K562 (cell line): Measurements from ENCODE around the gene NCAM2. TPM values are rescaled to one million over a fixed set of nuclear protein-coding genes. Genes with fewer than 3 reads are reported as not detected.

Experiments used
- ATAC-seq: fragments of 200-7000 bp; cut with Tn5 transposase; 3 replicates; pipeline ENCODE4 v1.9.1; 2020; ENCODE audit warnings: moderate library complexity
- BruUV-seq: library from RNA; stranded (reverse); fragments of 400-500 nt; replicated peaks from 2 replicates; lab custom pipeline; 2021; lab: Mats Ljungman, UMichigan
- CTCF ChIA-PET: fragments of 300-600 bp; formaldehyde crosslinking; extraction: SDS; loops from one replicate; lab custom pipeline; 2021; ENCODE audit warnings: low intra/inter-chr PET ratio; lab: Yijun Ruan, JAX
- POLR2A ChIA-PET: fragments of 300-600, 350-650 bp; sonication (Branson Sonifier 250); formaldehyde crosslinking; extraction: SDS; loops from one replicate; lab custom pipeline; 2021; ENCODE audit warnings: antibody characterized with exemption, inconsistent platforms; lab: Yijun Ruan, JAX
- DNase-seq, 4 experiments: peaks; one replicate each; pipeline versions ENCODE4 v3.0.0 to v3.0.0-alpha.2; 2011 to 2018; ENCODE audit warnings: low spot score in 3 of 4, mixed read lengths in 3 of 4; ENCODE audit errors: extremely low read depth in 1 of 4
- FAIRE-seq: peaks from 2 replicates; lab custom pipeline; 2011; peaks lifted over from hg19 to GRCh38; lab: Jason Lieb, UNC
- H2AFZ ChIP-seq: 2 replicates; pipeline ENCODE4 v1.6.0; 2011; ENCODE audit warnings: low read depth, low read length, control low read depth, inconsistent platforms
- H3K27ac ChIP-seq: fragments of 200-600 bp; 3 replicates; pipeline ENCODE4 v1.8.0; 2011; ENCODE audit warnings: low read depth, mild to moderate bottlenecking, control low read depth, inconsistent platforms, low read length, moderate library complexity, mixed read lengths; ENCODE audit errors: extremely low read depth
- H3K27me3 ChIP-seq, 2 experiments: fragments of 300-600 bp in 1 of 2; 2 replicates in 1 of 2; 3 replicates in 1 of 2; pipeline versions ENCODE4 v1.6.0 to v1.8.0; 2011; ENCODE audit warnings: inconsistent platforms in 2 of 2, low read length in 2 of 2, mild to moderate bottlenecking in 1 of 2, mixed read lengths in 1 of 2, moderate library complexity in 1 of 2; ENCODE audit not compliant: control insufficient read depth in 2 of 2, insufficient read depth in 2 of 2
- H3K36me3 ChIP-seq: fragments of 300-600 bp; 3 replicates; pipeline ENCODE4 v1.8.0; 2011; ENCODE audit warnings: mild to moderate bottlenecking, low read length, inconsistent platforms; ENCODE audit not compliant: control insufficient read depth, insufficient read depth
- H3K4me1 ChIP-seq, 2 experiments: fragments of 200-600 bp in 1 of 2; replicated peaks in 1 of 2; 2 replicates in 1 of 2; 3 replicates in 1 of 2; pipeline versions ENCODE4 v1.5.1 to v1.8.0; 2011; ENCODE audit warnings: inconsistent platforms in 2 of 2, low read length in 2 of 2, mild to moderate bottlenecking in 1 of 2, mixed read lengths in 1 of 2, moderate library complexity in 1 of 2; ENCODE audit not compliant: control insufficient read depth in 2 of 2, insufficient read depth in 2 of 2
- H3K4me2 ChIP-seq: 2 replicates; pipeline ENCODE4 v1.6.1; 2011; ENCODE audit warnings: low read length, control low read depth, inconsistent platforms, mixed read lengths; ENCODE audit not compliant: insufficient read depth
- H3K4me3 ChIP-seq: fragments of 200-600 bp; sonication (generic), shearing (Covaris generic); 2 replicates; pipeline ENCODE4 v1.5.1; 2016; ENCODE audit warnings: control low read depth, inconsistent platforms
- H3K79me2 ChIP-seq: fragments of 200-600 bp; 3 replicates; pipeline ENCODE4 v1.8.0; 2011; ENCODE audit warnings: low read length, inconsistent platforms; ENCODE audit not compliant: control insufficient read depth, insufficient read depth
- H3K9ac ChIP-seq, 2 experiments: 2 replicates each; pipeline versions ENCODE4 v1.6.0 to v1.6.1; 2011; ENCODE audit warnings: low read depth in 2 of 2, low read length in 2 of 2, control low read depth in 1 of 2, inconsistent platforms in 1 of 2, mild to moderate bottlenecking in 1 of 2, mixed read lengths in 1 of 2; ENCODE audit not compliant: insufficient read depth in 1 of 2
- H3K9me1 ChIP-seq: one replicate; pipeline ENCODE4 v1.6.0; 2011; ENCODE audit warnings: inconsistent platforms, mild to moderate bottlenecking, low read length, moderate library complexity; ENCODE audit not compliant: control insufficient read depth, insufficient read depth
- H3K9me3 ChIP-seq: replicated peaks from 2 replicates; pipeline ENCODE4 v1.5.1; 2011; ENCODE audit warnings: low read depth, low read length, inconsistent platforms; ENCODE audit not compliant: control insufficient read depth, insufficient read depth
- H4K20me1 ChIP-seq: replicated peaks from 2 replicates; pipeline ENCODE4 v1.6.1; 2011; ENCODE audit warnings: low read length, inconsistent platforms, mixed read lengths; ENCODE audit not compliant: control insufficient read depth, insufficient read depth
- MAFF ChIP-seq: IDR thresholded peaks from 2 replicates; pipeline ENCODE4 v1.6.1; 2012; ENCODE audit warnings: low read length, improper control_type of control experiment
- SREBF2 ChIP-seq: sonication (generic); formaldehyde crosslinking; IDR thresholded peaks from 2 replicates; pipeline ENCODE4 v1.4.0; 2020; ENCODE audit warnings: mild to moderate bottlenecking, missing genetic modification reagents
- ZBTB40 ChIP-seq, 2 experiments: fragments of 450-650 bp in 1 of 2; sonication (generic) in 1 of 2; formaldehyde crosslinking in 1 of 2; IDR thresholded peaks; 2 replicates each; pipeline versions ENCODE4 v1.7.1 to v1.9.0; 2016 to 2022; ENCODE audit warnings: inconsistent platforms in 1 of 2, mild to moderate bottlenecking in 1 of 2, missing genetic modification reagents in 1 of 2
- WGBS: fragments of 100-300 bp; shearing (Covaris generic); methylation state at CpG from one replicate; pipeline ENCODE4 v1.1.6; 2016; ENCODE audit warnings: low coverage, mixed read lengths; ENCODE audit not compliant: insufficient coverage; ENCODE audit errors: missing lambda C conversion rate; 5-methylcytosine and 5-hydroxymethylcytosine counted together
- in situ Hi-C: fragments of 300-500 bp; cut with MboI; formaldehyde crosslinking; loops from 4 replicates; pipeline ENCODE4 v1.15.0; 2018; ENCODE audit warnings: inconsistent platforms, mixed read lengths
- intact Hi-C: fragments of 100-400 bp; cut with micrococcal nuclease; formaldehyde crosslinking; loops from 2 replicates; pipeline ENCODE4 v1.14.2; 2022
- polyA plus RNA-seq, 8 experiments: library from polyadenylated mRNA; depleted of rRNA in 4 of 8; stranded (reverse) in 5 of 8; unstranded in 3 of 8; fragments of >200 nt; fragmentation: Nextera tagmentation in 2 of 8; fragmentation: Illumina TruSeq in 1 of 8; extraction: Ambion mirVana in 2 of 8; extraction: Trizol in 1 of 8; gene quantifications; 2 replicates each; pipeline versions ENCODE4 v1.2.1 to v1.2.3, GENCODE V29; 2011 to 2014; ENCODE audit warnings: inconsistent platforms in 1 of 8, missing spikeins in 1 of 8
- total RNA-seq, 7 experiments: library from RNA; depleted of rRNA in 6 of 7; stranded (reverse); fragments of >200 nt in 6 of 7; fragmentation: Illumina TruSeq in 2 of 7; extraction: Trizol in 2 of 7; gene quantifications; 2 replicates each; pipeline versions ENCODE4 v1.2.1 to v1.2.3, GENCODE V29; 2011 to 2021; ENCODE audit warnings: low replicate concordance in 1 of 7

NCAM2 gene
- total and polyA plus RNA-seq, 9 of the 15 experiments (the other 6 are each of a cell fraction or from before 2014, with no cell fraction given): 14.0 to 58.2 (median 27.8) TPM

GRCh38 chr21:20998886-20999285 lies 677 bp downstream of the NCAM2 start:
- in situ Hi-C loops: no loop called here

More at GRCh38 chr21:20998886-20999285, 677 bp downstream of the NCAM2 start:
- no peaks in the 10 kb centered on the region for H3K9me3 ChIP-seq
- FAIRE-seq: no peak
- no peaks in the 10 kb centered on the region for H3K9me1 ChIP-seq
- H3K4me3 ChIP-seq: peak overlapping the region; percentile 49
- H3K27me3 ChIP-seq: peaks cover 0 to 7% of the 10 kb centered on the region in 2 experiments; a peak in 1 of 5 replicates
- ChIA-PET CTCF (interaction anchor here (0.7 to 1.8 kb wide), 4 partner anchors 103 to 1793 kb away, joined by 3 to 10 read pairs (median 6); no protein-coding TSS in a partner anchor), POLR2A (no interaction called here)
- peak overlapping the region in 1 of 2 experiments; percentile 41; a peak in 1 of 4 replicates for H3K9ac ChIP-seq
- peak overlapping the region; percentile 88 for H2AFZ ChIP-seq
- H3K4me2 ChIP-seq: peak overlapping the region; percentile 81
- BruUV-seq: no TSS peak
- WGBS: 2% methylated on average over 5 of the region's 5 CpGs
- no peaks in the 10 kb centered on the region for H3K79me2 ChIP-seq
- intact Hi-C loops: loop anchor here (2.0 to 5.0 kb wide), 2 partner anchors 923 to 1794 kb away; no protein-coding TSS in a partner anchor
- no peak for DNase-seq
- peaks cover 0 to 16% of the 10 kb centered on the region in 2 experiments; a peak in 3 of 5 replicates for H3K4me1 ChIP-seq
- H4K20me1 ChIP-seq: no peaks in the 10 kb centered on the region
- H3K36me3 ChIP-seq: no peaks in the 10 kb centered on the region
- no peak overlapping the region for H3K27ac ChIP-seq
- no peak for ATAC-seq
- TF ChIP-seq ZBTB40 (IDR thresholded peaks at IDR 0.05) (0 out of 2 replicates have a peak, but pooled peaks have one; percentile 0), ZBTB40 (CRISPR knock-in tag; IDR thresholded peaks at IDR 0.05) (no peak), MAFF (no peak), SREBF2 (CRISPR knock-in tag) (no peak)
